Lower leg skin (tissue), 4 donors: ENCODE data around the gene TNIP1. TPM values are rescaled to one million over a fixed set of nuclear protein-coding genes. Genes with fewer than 3 reads are reported as not detected.

ENCODE experiments used
- DNase-seq, 2 donors: peaks; one replicate each; pipeline ENCODE4 v3.0.0-alpha.2; 2019; ENCODE audit warnings: low spot score in 2 of 2
- H3K4me3 ChIP-seq: fragments of 200-600 bp; sonication (generic); 2 replicates; pipeline ENCODE4 v1.5.1; 2017; ENCODE audit warnings: mild to moderate bottlenecking, low read depth; ENCODE audit not compliant: poor library complexity, severe bottlenecking
- CTCF ChIP-seq, 3 donors: fragments of 450-650 bp; IDR thresholded peaks; one replicate each; pipeline ENCODE4 v1.5.1; 2016; ENCODE audit warnings: antibody characterized with exemption in 3 of 3, mild to moderate bottlenecking in 3 of 3, moderate library complexity in 2 of 3
- POLR2A ChIP-seq, 2 donors: fragments of 450-650 bp; IDR thresholded peaks; one replicate each; pipeline ENCODE4 v1.6.1; 2016 to 2017; ENCODE audit warnings: antibody characterized with exemption in 2 of 2, mild to moderate bottlenecking in 1 of 2, moderate library complexity in 1 of 2
- WGBS, 2 donors: methylation state at CpG; one replicate each; pipeline ENCODE4 v1.1.5; 2018; 5-methylcytosine and 5-hydroxymethylcytosine counted together
- intact Hi-C: fragments of 100-400 bp; cut with DNase I; formaldehyde crosslinking; loops from one replicate; pipeline ENCODE4 v1.15.0; 2023; ENCODE audit warnings: low total_unique reads
- total RNA-seq, 4 donors: library from RNA; depleted of rRNA; stranded (reverse); fragments of >200 nt; gene quantifications; one replicate each; pipeline ENCODE4 v1.1.0, GENCODE V29; 2016

The TNIP1 gene
- total RNA-seq, 4 donors from 2014 or later, result 91.2 to 123 (median 98.1) TPM

GRCh38 chr5:151071848-151072629 is 8.8 kb downstream of the TNIP1 start:
- 91 to 95% methylated on average over 10 of the region's 10 CpGs for WGBS, 2 donors

DNA sequence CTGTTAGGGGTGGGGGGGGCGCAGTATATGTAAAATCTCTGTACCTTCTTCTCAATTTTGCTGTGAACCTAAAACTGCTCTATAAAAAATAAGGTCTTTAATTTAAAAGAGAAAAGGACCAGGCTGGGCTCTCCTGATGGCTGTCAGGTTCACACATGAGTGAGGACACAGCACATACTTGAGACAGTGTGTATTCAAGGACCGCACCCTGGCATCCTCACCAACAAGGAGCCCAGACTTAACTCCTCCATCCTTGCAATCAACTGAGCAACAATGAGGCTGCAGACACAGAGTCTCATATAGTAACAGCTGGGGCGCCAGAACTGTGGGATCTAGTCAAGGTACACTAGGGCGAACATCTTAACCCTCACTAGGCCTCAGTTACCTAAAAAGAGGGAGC is 9.8 kb downstream of the TNIP1 start:
- DNase-seq, result no peak
- intact Hi-C loops, result no loop called here
- no peak overlapping the region for H3K4me3 ChIP-seq
- TF ChIP-seq POLR2A (IDR thresholded peaks at IDR 0.05) (no peak), CTCF (IDR thresholded peaks at IDR 0.05) (no peak)
- 88 to 98% methylated on average over 4 of the region's 4 CpGs for WGBS, 2 donors

More at GRCh38 chr5:151071848-151072629, 8.8 kb downstream of the TNIP1 start:
- H3K4me3 ChIP-seq, result no peak overlapping the region
- DNase-seq, result no peak
- TF ChIP-seq CTCF (IDR thresholded peaks at IDR 0.05), result no peak
- TF ChIP-seq POLR2A (IDR thresholded peaks at IDR 0.05), result no peak
- intact Hi-C loops, result no loop called here

GRCh38 chr5:151070449-151070848 is 10.4 kb downstream of the TNIP1 start:
- WGBS, 2 donors, result 71 to 74% methylated on average over 2 of the region's 2 CpGs
- no peak for TF ChIP-seq POLR2A (IDR thresholded peaks at IDR 0.05)
- no peak for TF ChIP-seq CTCF (IDR thresholded peaks at IDR 0.05)
- intact Hi-C loops, result no loop called here
- H3K4me3 ChIP-seq, result no peak overlapping the region
- no peak for DNase-seq

GRCh38 chr5:151068433-151069197 is 12.2 kb downstream of the TNIP1 start:
- whole genome bisulfite sequencing, 2 donors, result 50 to 52% methylated on average over 10 to 12 of the region's 12 CpGs
- no peak overlapping the region for H3K4me3 ChIP-seq
- no peak for DNase-seq

More at GRCh38 chr5:151068433-151069197, 12.2 kb downstream of the TNIP1 start:
- intact Hi-C loops, result no loop called here
- no peak for TF ChIP-seq POLR2A (IDR thresholded peaks at IDR 0.05)
- TF ChIP-seq CTCF (IDR thresholded peaks at IDR 0.05), result no peak
